HEK293 (cell line): ENCODE data around the gene RNASEH2C.

ENCODE experiments used
- IKZF3 ChIP-seq: fragments of 450-650 bp; IDR thresholded peaks from 2 replicates; pipeline ENCODE4 v1.5.0; 2018; ENCODE audit warnings: missing biosample characterization, mild to moderate bottlenecking, missing genetic modification characterization, moderate library complexity
- PRDM1 ChIP-seq: fragments of 450-650 bp; formaldehyde crosslinking; IDR thresholded peaks from 2 replicates; pipeline ENCODE4; 2016; ENCODE audit warnings: missing biosample characterization, missing genetic modification characterization
- ZFHX2 ChIP-seq: fragments of 450-650 bp; formaldehyde crosslinking; conservative IDR thresholded peaks from 2 replicates; pipeline ENCODE4 v1.5.1; 2016; ENCODE audit warnings: missing biosample characterization, missing genetic modification characterization
- ZNF146 ChIP-seq: fragments of 450-650 bp; formaldehyde crosslinking; IDR thresholded peaks from 2 replicates; pipeline ENCODE4 v1.5.1; 2016; ENCODE audit warnings: missing biosample characterization, missing genetic modification characterization
- ZNF239 ChIP-seq: fragments of 450-650 bp; formaldehyde crosslinking; IDR thresholded peaks from 2 replicates; pipeline ENCODE4 v1.5.1; 2016; ENCODE audit warnings: missing biosample characterization, missing genetic modification characterization
- ZNF324 ChIP-seq: fragments of 450-650 bp; formaldehyde crosslinking; IDR thresholded peaks from 2 replicates; pipeline ENCODE4 v1.5.1; 2016; ENCODE audit warnings: missing biosample characterization, missing genetic modification characterization
- ZNF510 ChIP-seq: fragments of 450-650 bp; formaldehyde crosslinking; IDR thresholded peaks from 2 replicates; pipeline ENCODE4 v1.5.1; 2018; ENCODE audit warnings: mild to moderate bottlenecking, missing genetic modification characterization, missing biosample characterization; ENCODE audit not compliant: insufficient replicate concordance
- ZNF571 ChIP-seq: fragments of 450-650 bp; formaldehyde crosslinking; IDR thresholded peaks from 2 replicates; pipeline ENCODE4 v1.5.0; 2017; ENCODE audit warnings: missing biosample characterization, missing genetic modification characterization
- ZNF596 ChIP-seq: fragments of 450-650 bp; IDR thresholded peaks from 2 replicates; pipeline ENCODE4 v1.5.0; 2018; ENCODE audit warnings: missing biosample characterization, mild to moderate bottlenecking, missing genetic modification characterization, moderate library complexity
- ZNF76 ChIP-seq: fragments of 450-650 bp; formaldehyde crosslinking; IDR thresholded peaks from 2 replicates; pipeline ENCODE4; 2016; ENCODE audit warnings: low read depth, missing biosample characterization, missing genetic modification characterization, borderline replicate concordance
- TF ChIP-seq, protein P1 (sequence below): fragments of 450-650 bp; formaldehyde crosslinking; IDR thresholded peaks from 2 replicates; pipeline ENCODE4 v1.5.1; 2016; ENCODE audit warnings: missing biosample characterization, missing genetic modification characterization
- TF ChIP-seq, protein P2 (sequence below): fragments of 450-650 bp; formaldehyde crosslinking; IDR thresholded peaks from 2 replicates; pipeline ENCODE4 v1.5.1; 2017; ENCODE audit warnings: missing biosample characterization, mild to moderate bottlenecking, missing genetic modification characterization, moderate library complexity
- TF ChIP-seq, protein P3 (sequence below): fragments of 450-650 bp; formaldehyde crosslinking; IDR thresholded peaks from 2 replicates; pipeline ENCODE4 v1.5.1; 2016; ENCODE audit warnings: missing biosample characterization, missing genetic modification characterization
- TF ChIP-seq, protein P4 (sequence below): sonication (generic); formaldehyde crosslinking; IDR thresholded peaks from 2 replicates; pipeline ENCODE4 v1.8.1; 2022; ENCODE audit warnings: mild to moderate bottlenecking, moderate library complexity, missing genetic modification reagents

DNA sequence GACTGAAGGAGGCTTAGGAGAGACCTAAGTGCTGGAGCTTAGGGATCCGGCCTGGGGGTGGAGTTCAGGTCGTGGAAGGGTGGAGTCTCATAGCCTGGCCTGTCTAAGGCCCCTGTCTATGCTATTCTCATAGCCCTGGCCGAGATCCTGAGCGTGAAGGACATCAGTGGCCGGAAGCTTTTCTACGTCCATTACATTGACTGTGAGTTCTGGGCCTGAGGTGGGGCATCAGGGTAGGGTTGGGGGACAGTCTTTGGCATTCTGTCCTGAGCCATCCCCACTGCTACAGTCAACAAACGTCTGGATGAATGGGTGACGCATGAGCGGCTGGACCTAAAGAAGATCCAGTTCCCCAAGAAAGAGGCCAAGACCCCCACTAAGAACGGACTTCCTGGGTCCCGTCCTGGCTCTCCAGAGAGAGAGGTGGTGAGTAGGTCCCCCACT, 7.9 kb downstream of the RNASEH2C start:
- TF ChIP-seq, protein P1, sequence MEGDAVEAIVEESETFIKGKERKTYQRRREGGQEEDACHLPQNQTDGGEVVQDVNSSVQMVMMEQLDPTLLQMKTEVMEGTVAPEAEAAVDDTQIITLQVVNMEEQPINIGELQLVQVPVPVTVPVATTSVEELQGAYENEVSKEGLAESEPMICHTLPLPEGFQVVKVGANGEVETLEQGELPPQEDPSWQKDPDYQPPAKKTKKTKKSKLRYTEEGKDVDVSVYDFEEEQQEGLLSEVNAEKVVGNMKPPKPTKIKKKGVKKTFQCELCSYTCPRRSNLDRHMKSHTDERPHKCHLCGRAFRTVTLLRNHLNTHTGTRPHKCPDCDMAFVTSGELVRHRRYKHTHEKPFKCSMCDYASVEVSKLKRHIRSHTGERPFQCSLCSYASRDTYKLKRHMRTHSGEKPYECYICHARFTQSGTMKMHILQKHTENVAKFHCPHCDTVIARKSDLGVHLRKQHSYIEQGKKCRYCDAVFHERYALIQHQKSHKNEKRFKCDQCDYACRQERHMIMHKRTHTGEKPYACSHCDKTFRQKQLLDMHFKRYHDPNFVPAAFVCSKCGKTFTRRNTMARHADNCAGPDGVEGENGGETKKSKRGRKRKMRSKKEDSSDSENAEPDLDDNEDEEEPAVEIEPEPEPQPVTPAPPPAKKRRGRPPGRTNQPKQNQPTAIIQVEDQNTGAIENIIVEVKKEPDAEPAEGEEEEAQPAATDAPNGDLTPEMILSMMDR = no peak
- TF ChIP-seq ZNF324 (tag by site-specific recombination) = no peak
- no peak for TF ChIP-seq IKZF3 (tag by site-specific recombination)
- TF ChIP-seq, protein P2, sequence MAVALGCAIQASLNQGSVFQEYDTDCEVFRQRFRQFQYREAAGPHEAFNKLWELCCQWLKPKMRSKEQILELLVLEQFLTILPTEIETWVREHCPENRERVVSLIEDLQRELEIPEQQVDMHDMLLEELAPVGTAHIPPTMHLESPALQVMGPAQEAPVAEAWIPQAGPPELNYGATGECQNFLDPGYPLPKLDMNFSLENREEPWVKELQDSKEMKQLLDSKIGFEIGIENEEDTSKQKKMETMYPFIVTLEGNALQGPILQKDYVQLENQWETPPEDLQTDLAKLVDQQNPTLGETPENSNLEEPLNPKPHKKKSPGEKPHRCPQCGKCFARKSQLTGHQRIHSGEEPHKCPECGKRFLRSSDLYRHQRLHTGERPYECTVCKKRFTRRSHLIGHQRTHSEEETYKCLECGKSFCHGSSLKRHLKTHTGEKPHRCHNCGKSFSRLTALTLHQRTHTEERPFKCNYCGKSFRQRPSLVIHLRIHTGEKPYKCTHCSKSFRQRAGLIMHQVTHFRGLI (tag by site-specific recombination) = no peak
- TF ChIP-seq ZNF510 = no peak
- TF ChIP-seq ZNF239 (tag by site-specific recombination) = no peak
- no peak for TF ChIP-seq PRDM1
- no peak for TF ChIP-seq ZNF596 (tag by site-specific recombination)
- TF ChIP-seq, protein P3, sequence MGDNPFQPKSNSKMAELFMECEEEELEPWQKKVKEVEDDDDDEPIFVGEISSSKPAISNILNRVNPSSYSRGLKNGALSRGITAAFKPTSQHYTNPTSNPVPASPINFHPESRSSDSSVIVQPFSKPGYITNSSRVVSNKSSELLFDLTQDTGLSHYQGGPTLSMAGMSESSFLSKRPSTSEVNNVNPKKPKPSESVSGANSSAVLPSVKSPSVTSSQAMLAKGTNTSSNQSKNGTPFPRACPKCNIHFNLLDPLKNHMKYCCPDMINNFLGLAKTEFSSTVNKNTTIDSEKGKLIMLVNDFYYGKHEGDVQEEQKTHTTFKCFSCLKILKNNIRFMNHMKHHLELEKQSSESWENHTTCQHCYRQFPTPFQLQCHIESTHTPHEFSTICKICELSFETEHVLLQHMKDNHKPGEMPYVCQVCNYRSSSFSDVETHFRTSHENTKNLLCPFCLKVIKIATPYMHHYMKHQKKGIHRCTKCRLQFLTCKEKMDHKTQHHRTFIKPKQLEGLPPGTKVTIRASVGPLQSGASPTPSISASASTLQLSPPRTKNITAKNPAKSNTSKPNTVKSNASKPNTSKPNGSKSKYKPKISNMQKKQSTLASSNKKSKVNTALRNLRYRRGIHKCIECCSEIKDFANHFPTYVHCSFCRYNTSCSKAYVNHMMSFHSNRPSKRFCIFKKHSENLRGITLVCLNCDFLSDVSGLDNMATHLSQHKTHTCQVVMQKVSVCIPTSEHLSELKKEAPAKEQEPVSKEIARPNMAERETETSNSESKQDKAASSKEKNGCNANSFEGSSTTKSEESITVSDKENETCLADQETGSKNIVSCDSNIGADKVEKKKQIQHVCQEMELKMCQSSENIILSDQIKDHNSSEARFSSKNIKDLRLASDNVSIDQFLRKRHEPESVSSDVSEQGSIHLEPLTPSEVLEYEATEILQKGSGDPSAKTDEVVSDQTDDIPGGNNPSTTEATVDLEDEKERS (tag by site-specific recombination) = no peak
- TF ChIP-seq ZNF146 = no peak
- no peak for TF ChIP-seq ZNF76 (tag by site-specific recombination)
- TF ChIP-seq ZFHX2 (tag by site-specific recombination) = no peak
- TF ChIP-seq ZNF571 (tag by site-specific recombination) = no peak
- TF ChIP-seq, protein P4, sequence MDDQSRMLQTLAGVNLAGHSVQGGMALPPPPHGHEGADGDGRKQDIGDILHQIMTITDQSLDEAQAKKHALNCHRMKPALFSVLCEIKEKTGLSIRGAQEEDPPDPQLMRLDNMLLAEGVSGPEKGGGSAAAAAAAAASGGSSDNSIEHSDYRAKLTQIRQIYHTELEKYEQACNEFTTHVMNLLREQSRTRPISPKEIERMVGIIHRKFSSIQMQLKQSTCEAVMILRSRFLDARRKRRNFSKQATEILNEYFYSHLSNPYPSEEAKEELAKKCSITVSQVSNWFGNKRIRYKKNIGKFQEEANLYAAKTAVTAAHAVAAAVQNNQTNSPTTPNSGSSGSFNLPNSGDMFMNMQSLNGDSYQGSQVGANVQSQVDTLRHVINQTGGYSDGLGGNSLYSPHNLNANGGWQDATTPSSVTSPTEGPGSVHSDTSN (CRISPR knock-in tag) = no peak
